OCI-LY1 (cell line): ENCODE data around the gene HERC5.

ENCODE experiments used
- H2AFZ ChIP-seq: fragments of 200-600 bp; sonication (generic), shearing (Covaris generic); 2 replicates; pipeline ENCODE4 v1.6.0; 2014; ENCODE audit warnings: antibody characterized with exemption, mild to moderate bottlenecking, low read length
- H3F3A ChIP-seq: fragments of 200-600 bp; sonication (generic), shearing (Covaris generic); 2 replicates; pipeline ENCODE4 v1.6.0; 2014; ENCODE audit warnings: mild to moderate bottlenecking, antibody characterized with exemption, low read length, moderate library complexity; ENCODE audit not compliant: insufficient read depth
- H3K27ac ChIP-seq: fragments of 200-600 bp; sonication (generic); 2 replicates; pipeline ENCODE4 v1.5.1; 2014; ENCODE audit warnings: low read length, mixed run types, mild to moderate bottlenecking, low read depth; ENCODE audit not compliant: poor library complexity, severe bottlenecking
- H3K27me3 ChIP-seq: fragments of 200-600 bp; sonication (generic); 2 replicates; pipeline ENCODE4 v1.6.0; 2014; ENCODE audit warnings: antibody characterized with exemption, mild to moderate bottlenecking, low read length, moderate library complexity; ENCODE audit not compliant: insufficient read depth
- H3K36me3 ChIP-seq: fragments of 200-600 bp; sonication (generic); 2 replicates; pipeline ENCODE4 v1.6.1; 2014; ENCODE audit warnings: mild to moderate bottlenecking, antibody characterized with exemption, low read length, moderate library complexity, mixed read lengths; ENCODE audit not compliant: insufficient read depth
- H3K4me1 ChIP-seq: fragments of 200-600 bp; sonication (generic); 2 replicates; pipeline ENCODE4 v1.5.1; 2014; ENCODE audit warnings: mild to moderate bottlenecking, low read length, moderate library complexity; ENCODE audit not compliant: insufficient read depth, severe bottlenecking
- H3K4me2 ChIP-seq: fragments of 200-600 bp; sonication (generic), shearing (Covaris generic); 2 replicates; pipeline ENCODE4 v1.6.1; 2014; ENCODE audit warnings: low read length
- H3K4me3 ChIP-seq: fragments of 200-600 bp; sonication (generic); 2 replicates; pipeline ENCODE4 v1.5.1; 2014; ENCODE audit warnings: low read length, low read depth, mild to moderate bottlenecking, mixed read lengths; ENCODE audit not compliant: poor library complexity, severe bottlenecking
- H3K79me2 ChIP-seq: fragments of 200-600 bp; shearing (Covaris generic); 2 replicates; pipeline ENCODE4 v1.6.1; 2016; ENCODE audit warnings: mixed run types, low read length, mixed read lengths; ENCODE audit not compliant: insufficient read depth
- H3K9ac ChIP-seq: fragments of 200-600 bp; sonication (generic), shearing (Covaris generic); 2 replicates; pipeline ENCODE4 v1.6.1; 2014; ENCODE audit warnings: mild to moderate bottlenecking, low read length, mixed read lengths
- H3K9me2 ChIP-seq: fragments of 200-600 bp; sonication (generic), shearing (Covaris generic); 2 replicates; pipeline ENCODE4 v1.6.1; 2014; ENCODE audit warnings: low read depth, mild to moderate bottlenecking, low read length, mixed read lengths
- H3K9me3 ChIP-seq: fragments of 200-600 bp; shearing (Covaris generic); 2 replicates; pipeline ENCODE4 v1.6.1; 2014; ENCODE audit warnings: low read length, mixed read lengths
- H4K20me1 ChIP-seq: fragments of 200-600 bp; sonication (generic), shearing (Covaris generic); 2 replicates; pipeline ENCODE4 v1.6.0; 2016; ENCODE audit warnings: mild to moderate bottlenecking, low read length; ENCODE audit not compliant: insufficient read depth
- EZH2 ChIP-seq: fragments of 200-600 bp; sonication (generic), shearing (Covaris generic); IDR thresholded peaks from 2 replicates; pipeline ENCODE4 v1.8.0; 2017; ENCODE audit warnings: borderline replicate concordance, mixed run types, mild to moderate bottlenecking, antibody characterized with exemption, low read length, moderate library complexity, mixed read lengths
- TF ChIP-seq, protein P1 (sequence below): fragments of 200-600 bp; sonication (generic), shearing (Covaris generic); IDR thresholded peaks from 2 replicates; pipeline ENCODE4 v1.5.1; 2017; ENCODE audit warnings: mild to moderate bottlenecking, antibody characterized with exemption, low read length, moderate library complexity, mixed read lengths

The HERC5 gene

GRCh38 chr4:88441696-88442095 lies 15.2 kb upstream of the HERC5 start:
- Histone ChIP-seq H3F3A (no peaks in the 10 kb centered on the region), H3K4me3 (no peak overlapping the region), H3K4me2 (no peak overlapping the region), H3K9ac (no peak overlapping the region), H3K4me1 (no peaks in the 10 kb centered on the region), H2AFZ (no peak overlapping the region), H4K20me1 (no peaks in the 10 kb centered on the region), H3K79me2 (no peaks in the 10 kb centered on the region), H3K27me3 (no peaks in the 10 kb centered on the region; the same call in 1 of the 2 replicates), H3K27ac (no peak overlapping the region), H3K9me3 (no peaks in the 10 kb centered on the region), H3K36me3 (no peaks in the 10 kb centered on the region), H3K9me2 (no peaks in the 10 kb centered on the region)
- TF ChIP-seq, protein P1, sequence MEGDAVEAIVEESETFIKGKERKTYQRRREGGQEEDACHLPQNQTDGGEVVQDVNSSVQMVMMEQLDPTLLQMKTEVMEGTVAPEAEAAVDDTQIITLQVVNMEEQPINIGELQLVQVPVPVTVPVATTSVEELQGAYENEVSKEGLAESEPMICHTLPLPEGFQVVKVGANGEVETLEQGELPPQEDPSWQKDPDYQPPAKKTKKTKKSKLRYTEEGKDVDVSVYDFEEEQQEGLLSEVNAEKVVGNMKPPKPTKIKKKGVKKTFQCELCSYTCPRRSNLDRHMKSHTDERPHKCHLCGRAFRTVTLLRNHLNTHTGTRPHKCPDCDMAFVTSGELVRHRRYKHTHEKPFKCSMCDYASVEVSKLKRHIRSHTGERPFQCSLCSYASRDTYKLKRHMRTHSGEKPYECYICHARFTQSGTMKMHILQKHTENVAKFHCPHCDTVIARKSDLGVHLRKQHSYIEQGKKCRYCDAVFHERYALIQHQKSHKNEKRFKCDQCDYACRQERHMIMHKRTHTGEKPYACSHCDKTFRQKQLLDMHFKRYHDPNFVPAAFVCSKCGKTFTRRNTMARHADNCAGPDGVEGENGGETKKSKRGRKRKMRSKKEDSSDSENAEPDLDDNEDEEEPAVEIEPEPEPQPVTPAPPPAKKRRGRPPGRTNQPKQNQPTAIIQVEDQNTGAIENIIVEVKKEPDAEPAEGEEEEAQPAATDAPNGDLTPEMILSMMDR = no peak
- TF ChIP-seq EZH2 = no peak

DNA sequence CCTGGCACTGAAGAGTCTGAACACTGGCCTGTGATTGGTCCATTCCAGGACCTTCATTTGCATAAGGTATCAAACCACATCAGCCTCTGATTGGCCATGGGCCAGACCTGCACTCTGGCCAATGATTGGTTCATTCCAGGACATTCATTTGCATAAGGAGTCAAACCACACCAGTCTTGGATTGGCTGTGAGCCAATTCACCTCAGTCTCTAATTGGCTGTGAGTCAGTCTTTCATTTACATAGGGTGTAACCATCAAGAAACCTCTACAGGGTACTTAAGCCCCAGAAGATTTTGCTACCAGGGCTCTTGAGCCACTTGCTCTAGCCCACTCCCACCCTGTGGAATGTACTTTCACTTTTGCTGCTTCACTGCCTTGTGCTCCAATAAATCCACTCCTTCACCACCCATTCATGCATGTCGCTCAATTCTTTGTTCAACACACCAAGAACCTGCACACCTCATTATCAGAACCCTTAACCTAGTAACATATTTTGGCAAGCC lies 14.2 kb upstream of the HERC5 start:
- Histone ChIP-seq H3K36me3 (no peaks in the 10 kb centered on the region), H3K79me2 (no peaks in the 10 kb centered on the region), H3K9ac (no peak overlapping the region), H3K4me2 (no peak overlapping the region), H3K4me1 (no peaks in the 10 kb centered on the region), H4K20me1 (no peaks in the 10 kb centered on the region), H3F3A (no peaks in the 10 kb centered on the region), H2AFZ (no peak overlapping the region), H3K9me3 (no peaks in the 10 kb centered on the region), H3K27ac (no peak overlapping the region), H3K27me3 (no peaks in the 10 kb centered on the region; the same call in 1 of the 2 replicates), H3K9me2 (no peaks in the 10 kb centered on the region), H3K4me3 (no peak overlapping the region)
- TF ChIP-seq EZH2 = no peak
- TF ChIP-seq, protein P1 = no peak

- H3F3A ChIP-seq = no peaks in the 10 kb centered on the region
- no peak overlapping the region for H2AFZ ChIP-seq
- no peaks in the 10 kb centered on the region for H3K9me2 ChIP-seq
- no peak overlapping the region for H3K27ac ChIP-seq
- no peak overlapping the region for H3K4me2 ChIP-seq
- H3K4me3 ChIP-seq = no peak overlapping the region
- no peaks in the 10 kb centered on the region; the same call in 1 of the 2 replicates for H3K27me3 ChIP-seq
- no peaks in the 10 kb centered on the region for H3K9me3 ChIP-seq
- no peaks in the 10 kb centered on the region for H4K20me1 ChIP-seq
- H3K79me2 ChIP-seq = no peaks in the 10 kb centered on the region
- no peak overlapping the region for H3K9ac ChIP-seq
- TF ChIP-seq, protein P1 = no peak
- no peak for TF ChIP-seq EZH2
- no peaks in the 10 kb centered on the region for H3K4me1 ChIP-seq
- H3K36me3 ChIP-seq = no peaks in the 10 kb centered on the region
Measured at GRCh38 chr4:88443486-88443885, 13.4 kb upstream of the HERC5 start.
